H1 (cell line): ENCODE measurements around the gene MIX23. TPM values are rescaled to one million over a fixed set of nuclear protein-coding genes. Genes with fewer than 3 reads are reported as not detected.

ENCODE experiments used
- CTCF ChIA-PET: fragments of 300-600 bp; sonication (Branson Sonifier 250); formaldehyde crosslinking; loops from one replicate; lab custom pipeline; 2021; ENCODE audit not compliant: partially characterized antibody; lab: Charles Lee
- POLR2A ChIA-PET: fragments of 300-600 bp; sonication (Branson Sonifier 250); formaldehyde crosslinking; loops from one replicate; lab custom pipeline; 2021; ENCODE audit warnings: inconsistent platforms; ENCODE audit not compliant: partially characterized antibody; lab: Charles Lee
- DNase-seq, 2 experiments: peaks; one replicate each; pipeline versions ENCODE4 v3.0.0 to v3.0.0-alpha.2; 2010 to 2022; ENCODE audit warnings: low spot score in 2 of 2, low read depth in 1 of 2, mixed read lengths in 1 of 2
- FAIRE-seq: peaks from 2 replicates; lab custom pipeline; 2011; peaks lifted over from hg19 to GRCh38; lab: Jason Lieb, UNC
- H2AFZ ChIP-seq: 2 replicates; pipeline ENCODE4 v1.8.1; 2012; ENCODE audit warnings: low read length, inconsistent platforms
- H2AK5ac ChIP-seq: 2 replicates; pipeline ENCODE4 v1.6.1; 2013; ENCODE audit warnings: low read depth, low read length
- H2BK120ac ChIP-seq: replicated peaks from 2 replicates; pipeline ENCODE3; 2013; ENCODE audit warnings: low read depth, low read length, inconsistent platforms
- H2BK12ac ChIP-seq: 2 replicates; pipeline ENCODE4 v1.6.1; 2013; ENCODE audit warnings: low read depth, low read length
- H2BK15ac ChIP-seq: 2 replicates; pipeline ENCODE4 v1.6.1; 2013; ENCODE audit warnings: low read length
- H2BK20ac ChIP-seq: 2 replicates; pipeline ENCODE4 v1.6.1; 2013; ENCODE audit warnings: low read length
- H2BK5ac ChIP-seq: 2 replicates; pipeline ENCODE4 v1.6.1; 2013; ENCODE audit warnings: low read depth, low read length
- H3K14ac ChIP-seq: 2 replicates; pipeline ENCODE4 v1.6.1; 2013; ENCODE audit warnings: inconsistent platforms; ENCODE audit not compliant: insufficient read length
- H3K18ac ChIP-seq: 2 replicates; pipeline ENCODE4 v1.6.1; 2013; ENCODE audit warnings: low read length; ENCODE audit errors: extremely low read depth
- H3K23ac ChIP-seq: 2 replicates; pipeline ENCODE4 v1.6.1; 2013; ENCODE audit warnings: inconsistent platforms; ENCODE audit not compliant: insufficient read length
- H3K23me2 ChIP-seq: 2 replicates; pipeline ENCODE4 v1.6.1; 2013; ENCODE audit warnings: low read depth, low read length
- H3K27ac ChIP-seq: 2 replicates; pipeline ENCODE4 v1.6.1; 2011; ENCODE audit warnings: low read depth, low read length, inconsistent platforms
- H3K27me3 ChIP-seq, 4 experiments: replicated peaks in 1 of 4; 1 replicate in 1 of 4; 2 replicates in 3 of 4; pipeline versions ENCODE4 v1.6.1 to v1.8.1; 2011 to 2013; ENCODE audit warnings: low read length in 3 of 4, mild to moderate bottlenecking in 3 of 4, inconsistent platforms in 2 of 4, mixed read lengths in 2 of 4, moderate library complexity in 1 of 4; ENCODE audit not compliant: control insufficient read depth in 3 of 4, insufficient read depth in 3 of 4; ENCODE audit errors: extremely low read depth in 1 of 4
- H3K36me3 ChIP-seq, 4 experiments: 2 replicates each; pipeline versions ENCODE4 v1.6.1 to v1.8.1; 2011 to 2013; ENCODE audit warnings: mild to moderate bottlenecking in 4 of 4, low read length in 3 of 4, moderate library complexity in 2 of 4, control low read depth in 1 of 4, inconsistent platforms in 1 of 4; ENCODE audit not compliant: insufficient read depth in 4 of 4, control insufficient read depth in 2 of 4
- H3K4ac ChIP-seq: replicated peaks from 2 replicates; pipeline ENCODE3; 2013; ENCODE audit warnings: low read length, low read depth, mixed read lengths, inconsistent platforms; ENCODE audit not compliant: insufficient read length
- H3K4me1 ChIP-seq, 4 experiments: replicated peaks in 1 of 4; 1 replicate in 1 of 4; 2 replicates in 3 of 4; pipeline versions ENCODE4 v1.6.1 to v1.8.1; 2011 to 2013; ENCODE audit warnings: low read length in 3 of 4, inconsistent platforms in 2 of 4, mixed read lengths in 1 of 4; ENCODE audit not compliant: insufficient read depth in 4 of 4, control insufficient read depth in 3 of 4
- H3K4me2 ChIP-seq, 2 experiments: 2 replicates each; pipeline versions ENCODE4 v1.6.1 to v1.8.1; 2011 to 2013; ENCODE audit warnings: low read depth in 2 of 2, low read length in 2 of 2, control low read depth in 1 of 2, inconsistent platforms in 1 of 2, mild to moderate bottlenecking in 1 of 2; ENCODE audit not compliant: insufficient read depth in 1 of 2
- H3K4me3 ChIP-seq, 4 experiments: fragments of 200-600, 300-600 bp in 1 of 4; sonication (generic), shearing (Covaris generic), sonication (Bioruptor Twin) in 1 of 4; 2 replicates each; pipeline versions ENCODE4 v1.5.1 to v1.8.1; 2011 to 2016; ENCODE audit warnings: low read length in 4 of 4, low read depth in 3 of 4, control low read depth in 2 of 4, inconsistent platforms in 2 of 4, mild to moderate bottlenecking in 2 of 4, mixed read lengths in 1 of 4, moderate library complexity in 1 of 4; ENCODE audit not compliant: insufficient read depth in 2 of 4; ENCODE audit errors: extremely low read depth in 1 of 4
- H3K56ac ChIP-seq: replicated peaks from 2 replicates; pipeline ENCODE3; 2013; ENCODE audit warnings: low read depth, mild to moderate bottlenecking, mixed read lengths, low read length, inconsistent platforms; ENCODE audit not compliant: insufficient read length
- H3K79me1 ChIP-seq: 2 replicates; pipeline ENCODE4 v1.6.1; 2013; ENCODE audit warnings: low read depth, low read length, control low read depth
- H3K79me2 ChIP-seq, 2 experiments: 2 replicates each; pipeline versions ENCODE4 v1.6.1 to v1.8.1; 2012 to 2013; ENCODE audit warnings: low read length in 2 of 2, mild to moderate bottlenecking in 2 of 2, inconsistent platforms in 1 of 2; ENCODE audit not compliant: insufficient read depth in 2 of 2, control insufficient read depth in 1 of 2
- H3K9ac ChIP-seq, 4 experiments: replicated peaks in 1 of 4; 1 replicate in 1 of 4; 2 replicates in 3 of 4; pipeline versions ENCODE4 v1.6.1 to v1.8.1; 2011 to 2013; ENCODE audit warnings: low read depth in 3 of 4, low read length in 3 of 4, control low read depth in 2 of 4, mild to moderate bottlenecking in 2 of 4, moderate library complexity in 2 of 4, inconsistent platforms in 1 of 4; ENCODE audit errors: extremely low read depth in 1 of 4
- H3K9me3 ChIP-seq, 2 experiments: 2 replicates each; pipeline versions ENCODE4 v1.6.1 to v1.8.1; 2012 to 2013; ENCODE audit warnings: mild to moderate bottlenecking in 2 of 2, moderate library complexity in 2 of 2, control low read depth in 1 of 2, inconsistent platforms in 1 of 2, low read depth in 1 of 2, low read length in 1 of 2, mixed read lengths in 1 of 2; ENCODE audit not compliant: insufficient read depth in 2 of 2
- H4K20me1 ChIP-seq, 2 experiments: replicated peaks in 1 of 2; 2 replicates each; pipeline versions ENCODE3 to v1.8.1; 2011 to 2013; ENCODE audit warnings: inconsistent platforms in 2 of 2, low read length in 2 of 2, mild to moderate bottlenecking in 1 of 2; ENCODE audit not compliant: insufficient read depth in 2 of 2, control insufficient read depth in 1 of 2
- H4K5ac ChIP-seq: 2 replicates; pipeline ENCODE4 v1.6.1; 2013; ENCODE audit warnings: low read length, low read depth, mixed read lengths, inconsistent platforms; ENCODE audit not compliant: insufficient read length
- H4K8ac ChIP-seq: 2 replicates; pipeline ENCODE4 v1.8.0; 2013; ENCODE audit warnings: mild to moderate bottlenecking, moderate library complexity, low read length, inconsistent platforms; ENCODE audit not compliant: insufficient read depth; ENCODE audit errors: extremely low read depth
- H4K91ac ChIP-seq: replicated peaks from 2 replicates; pipeline ENCODE3; 2013; ENCODE audit warnings: low read length, mixed read lengths, inconsistent platforms; ENCODE audit not compliant: insufficient read length
- CEBPB ChIP-seq: IDR thresholded peaks from 2 replicates; pipeline ENCODE4 v1.6.1; 2012; ENCODE audit warnings: low read depth, low read length
- CTBP2 ChIP-seq: IDR thresholded peaks from 2 replicates; pipeline ENCODE4 v1.7.0; 2011; ENCODE audit warnings: borderline replicate concordance, mild to moderate bottlenecking, moderate library complexity, mixed read lengths, low read length; ENCODE audit not compliant: insufficient read depth, insufficient read length
- TAF7 ChIP-seq: optimal IDR thresholded peaks from 2 replicates; pipeline ENCODE3; 2011; ENCODE audit warnings: low read depth, mild to moderate bottlenecking, inconsistent platforms, low read length, moderate library complexity, borderline replicate concordance
- WGBS, 2 experiments: shearing (Covaris generic) in 1 of 2; methylation state at CpG; one replicate each; pipeline versions ENCODE4 v1.1.6 to v1.1.7; 2013 to 2015; ENCODE audit warnings: low lambda C conversion rate in 2 of 2, mixed read lengths in 2 of 2, inconsistent platforms in 1 of 2, low coverage in 1 of 2, missing lambda C conversion rate in 1 of 2; ENCODE audit not compliant: insufficient replicate concordance in 2 of 2, insufficient coverage in 1 of 2, insufficient read length in 1 of 2; ENCODE audit errors: extremely low coverage in 1 of 2, missing lambda C conversion rate in 1 of 2; 5-methylcytosine and 5-hydroxymethylcytosine counted together
- polyA plus RNA-seq, 7 experiments: library from polyadenylated mRNA; depleted of rRNA in 3 of 7; stranded (reverse) in 5 of 7; unstranded in 2 of 7; fragments of >200 nt in 5 of 7; fragments of 200-250 nt in 2 of 7; gene quantifications; 1 replicate in 5 of 7; 2 replicates in 1 of 7; 4 replicates in 1 of 7; pipeline versions ENCODE4 v1.2.1 to v1.2.3, GENCODE V29; 2011 to 2013; ENCODE audit warnings: missing spikeins in 2 of 7, mixed read lengths in 2 of 7
- total RNA-seq: library from RNA; stranded (reverse); fragmentation: NEBNext Ultra II Directional; extraction: Animal tissue kit (Norgen Biotek cat#: 25700); gene quantifications from 2 replicates; pipeline ENCODE4 v1.2.1, GENCODE V29; 2021

MIX23 gene
- total and polyA plus RNA-seq, 2 of the 8 experiments (the other 6 are each of a cell fraction or from before 2014, with no cell fraction given) = 22.1 to 69.6 TPM

- ChIA-PET CTCF (interaction anchor here (0.6 to 1.6 kb wide), 2 partner anchors 11 to 29 kb away, joined by 3 to 9 read pairs; partner anchors contain the start of gene WDR5B), POLR2A (no interaction called here)
- H3K4ac ChIP-seq = no peak overlapping the region
- H3K27me3 ChIP-seq = no peaks in the 10 kb centered on the region
- H4K8ac ChIP-seq = no peak overlapping the region
- H3K79me2 ChIP-seq = no peaks in the 10 kb centered on the region
- H2BK15ac ChIP-seq = no peak overlapping the region
- no peak for FAIRE-seq
- no peak overlapping the region for H4K91ac ChIP-seq
- H3K36me3 ChIP-seq = peaks cover 2 to 34% (median 24%) of the 10 kb centered on the region in 4 experiments
- H3K79me1 ChIP-seq = no peaks in the 10 kb centered on the region
- H2BK120ac ChIP-seq = no peak overlapping the region
- no peak overlapping the region for H3K18ac ChIP-seq
- no peak overlapping the region for H3K9ac ChIP-seq
- no peak overlapping the region for H2AK5ac ChIP-seq
- no peaks in the 10 kb centered on the region for H3K23me2 ChIP-seq
- H3K4me2 ChIP-seq = no peak overlapping the region
- no peak overlapping the region for H2BK5ac ChIP-seq
- H2BK20ac ChIP-seq = no peak overlapping the region
- H3K56ac ChIP-seq = no peak overlapping the region
- H3K4me1 ChIP-seq = no peaks in the 10 kb centered on the region
- DNase-seq = no peak
- no peak overlapping the region for H4K5ac ChIP-seq
- H3K4me3 ChIP-seq = no peak overlapping the region
- H3K27ac ChIP-seq = no peak overlapping the region
- no peaks in the 10 kb centered on the region for H3K9me3 ChIP-seq
- H4K20me1 ChIP-seq = no peaks in the 10 kb centered on the region
- no peak overlapping the region for H2BK12ac ChIP-seq
- no peak overlapping the region for H3K14ac ChIP-seq
- WGBS, 2 experiments = 98% methylated on average over 3 of the region's 3 CpGs; no CpG with 5 or more reads in 1 of the 2 experiments
- no peak overlapping the region for H3K23ac ChIP-seq
- H2AFZ ChIP-seq = no peak overlapping the region
- TF ChIP-seq CTBP2 (no peak), CEBPB (no peak), TAF7 (no peak)
Measured at GRCh38 chr3:122405015-122405414, 22.0 kb upstream of the MIX23 start.
